ENCODE measurements around the gene NOG.

The NOG gene

GRCh38 chr17:56635641-56636040, 42.1 kb downstream of the NOG start:
- DNase-seq (ENCODE audit: extremely low read depth in 1 of 2, low read depth in 1 of 2) = no peak

- DNase-seq (ENCODE audit: extremely low read depth in 1 of 2, low read depth in 1 of 2) = no peak
Measured at GRCh38 chr17:56636265-56636664, 42.8 kb downstream of the NOG start.

- DNase-seq (ENCODE audit: extremely low read depth in 1 of 2, low read depth in 1 of 2) = no peak
Measured at GRCh38 chr17:56637254-56637653, 43.8 kb downstream of the NOG start.

GRCh38 chr17:56638591-56639051, 45.1 kb downstream of the NOG start:
- no peak for DNase-seq (ENCODE audit: extremely low read depth in 1 of 2, low read depth in 1 of 2)

- no peak for DNase-seq (ENCODE audit: extremely low read depth in 1 of 2, low read depth in 1 of 2)
Measured at GRCh38 chr17:56639517-56639916, 46.0 kb downstream of the NOG start.

- no peak for DNase-seq (ENCODE audit: extremely low read depth in 1 of 2, low read depth in 1 of 2)
Measured at GRCh38 chr17:56640116-56640515, 46.6 kb downstream of the NOG start.

- no peak for DNase-seq (ENCODE audit: extremely low read depth in 1 of 2, low read depth in 1 of 2)
Measured at GRCh38 chr17:56641373-56641772, 47.9 kb downstream of the NOG start.

GRCh38 chr17:56641894-56642293, 48.4 kb downstream of the NOG start:
- DNase-seq (ENCODE audit: extremely low read depth in 1 of 2, low read depth in 1 of 2) = no peak

GRCh38 chr17:56642424-56642823, 48.9 kb downstream of the NOG start:
- DNase-seq (ENCODE audit: extremely low read depth in 1 of 2, low read depth in 1 of 2) = no peak
